MCF 10A (cell line): ENCODE results near the gene IQCF6. TPM values are rescaled to one million over a fixed set of nuclear protein-coding genes. Genes with fewer than 3 reads are reported as not detected.

ENCODE experiments used
- BruUV-seq: library from RNA; stranded (reverse); fragments of 400-500 nt; replicated peaks from 2 replicates; lab custom pipeline; 2021; lab: Mats Ljungman, UMichigan
- CTCF ChIA-PET: fragments of 300-600 bp; sonication (Branson Sonifier 250); formaldehyde crosslinking; extraction: SDS; loops from one replicate; lab custom pipeline; 2021; ENCODE audit warnings: antibody characterized with exemption, inconsistent platforms; lab: Yijun Ruan, JAX
- POLR2A ChIA-PET: fragments of 300-600, 350-650 bp; sonication (Branson Sonifier 250); formaldehyde crosslinking; extraction: SDS; loops from one replicate; lab custom pipeline; 2020; ENCODE audit warnings: antibody characterized with exemption, inconsistent platforms; lab: Yijun Ruan, JAX
- DNase-seq: peaks from one replicate; pipeline ENCODE4 v3.0.0-alpha.2; 2018; ENCODE audit not compliant: unreplicated experiment
- H3K27ac Mint-ChIP-seq: one replicate; pipeline ENCODE4 v1.8.0; 2022; ENCODE audit warnings: mild to moderate bottlenecking, low read depth, mixed read lengths; ENCODE audit not compliant: unreplicated experiment
- H3K27me3 Mint-ChIP-seq: one replicate; pipeline ENCODE4 v1.8.0; 2022; ENCODE audit warnings: mixed read lengths; ENCODE audit not compliant: insufficient read depth, unreplicated experiment
- H3K36me3 Mint-ChIP-seq: one replicate; pipeline ENCODE4 v1.8.0; 2022; ENCODE audit warnings: mild to moderate bottlenecking, moderate library complexity, mixed read lengths; ENCODE audit not compliant: insufficient read depth, unreplicated experiment
- H3K4me1 Mint-ChIP-seq: one replicate; pipeline ENCODE4 v1.8.0; 2022; ENCODE audit warnings: mixed read lengths; ENCODE audit not compliant: insufficient read depth, unreplicated experiment
- H3K4me3 Mint-ChIP-seq: one replicate; pipeline ENCODE4 v1.8.0; 2022; ENCODE audit warnings: mild to moderate bottlenecking, moderate library complexity, mixed read lengths; ENCODE audit not compliant: unreplicated experiment
- H3K9me3 Mint-ChIP-seq: one replicate; pipeline ENCODE4 v1.8.0; 2022; ENCODE audit warnings: mixed read lengths; ENCODE audit not compliant: unreplicated experiment
- CTCF ChIP-seq: fragments of 200-600 bp; IDR thresholded peaks from one replicate; pipeline ENCODE4 v1.8.0; 2022; ENCODE audit warnings: antibody characterized with exemption, mild to moderate bottlenecking; ENCODE audit not compliant: unreplicated experiment
- intact Hi-C: fragments of 100-400 bp; cut with micrococcal nuclease; formaldehyde crosslinking; loops from 2 replicates; pipeline ENCODE4 v1.14.1; 2022
- total RNA-seq: library from RNA; stranded (reverse); gene quantifications from 2 replicates; pipeline ENCODE4 v1.2.3, GENCODE V29; 2022

The IQCF6 gene
- total RNA-seq, 1 experiment from 2014 or later, result not detected

- no peak overlapping the region for H3K27ac Mint-ChIP-seq
- H3K4me1 Mint-ChIP-seq, result no peaks in the 10 kb centered on the region
- no peak for DNase-seq
- ChIA-PET CTCF (interaction anchor here (0.6 to 0.7 kb wide), 2 partner anchors 17 to 190 kb away, joined by 3 to 4 read pairs; no protein-coding TSS in a partner anchor), POLR2A (no interaction called here)
- no peak for TF ChIP-seq CTCF
- H3K27me3 Mint-ChIP-seq, result peaks cover 28% of the 10 kb centered on the region
- BruUV-seq, result no TSS peak
- H3K36me3 Mint-ChIP-seq, result no peaks in the 10 kb centered on the region
- no peak overlapping the region for H3K4me3 Mint-ChIP-seq
- no peaks in the 10 kb centered on the region for H3K9me3 Mint-ChIP-seq
- intact Hi-C loops, result no loop called here
Measured at GRCh38 chr3:51817375-51817774, 38.3 kb upstream of the IQCF6 start.

- Mint-ChIP-seq H3K4me1 (no peaks in the 10 kb centered on the region), H3K27me3 (peaks cover 25% of the 10 kb centered on the region), H3K27ac (no peak overlapping the region), H3K9me3 (no peaks in the 10 kb centered on the region), H3K4me3 (no peak overlapping the region), H3K36me3 (no peaks in the 10 kb centered on the region)
- BruUV-seq, result no TSS peak
- no peak for TF ChIP-seq CTCF
- no peak for DNase-seq
- ChIA-PET POLR2A (no interaction called here), CTCF (interaction anchor here (0.7 to 1.1 kb wide), 2 partner anchors 17 to 191 kb away, joined by 3 to 4 read pairs; no protein-coding TSS in a partner anchor)
- intact Hi-C loops, result no loop called here
Measured at GRCh38 chr3:51816723-51817122, 37.7 kb upstream of the IQCF6 start.

- peaks cover 25% of the 10 kb centered on the region for H3K27me3 Mint-ChIP-seq
- ChIA-PET POLR2A (no interaction called here), CTCF (no interaction called here)
- no peaks in the 10 kb centered on the region for H3K4me1 Mint-ChIP-seq
- H3K9me3 Mint-ChIP-seq, result no peaks in the 10 kb centered on the region
- H3K4me3 Mint-ChIP-seq, result no peak overlapping the region
- no peaks in the 10 kb centered on the region for H3K36me3 Mint-ChIP-seq
- TF ChIP-seq CTCF, result no peak
- intact Hi-C loops, result no loop called here
- no TSS peak for BruUV-seq
- no peak overlapping the region for H3K27ac Mint-ChIP-seq
- no peak for DNase-seq
Measured at GRCh38 chr3:51815614-51816013, 36.6 kb upstream of the IQCF6 start.

- Mint-ChIP-seq H3K36me3 (no peaks in the 10 kb centered on the region), H3K27ac (no peak overlapping the region), H3K4me3 (no peak overlapping the region), H3K9me3 (no peaks in the 10 kb centered on the region), H3K27me3 (peaks cover 25% of the 10 kb centered on the region), H3K4me1 (no peaks in the 10 kb centered on the region)
- CTCF ChIA-PET, result no interaction called here
- intact Hi-C loops, result no loop called here
- DNase-seq, result no peak
- POLR2A ChIA-PET, result no interaction called here
- no TSS peak for BruUV-seq
- TF ChIP-seq CTCF, result no peak
Measured at GRCh38 chr3:51814034-51814433, 35.0 kb upstream of the IQCF6 start.
